ENCODE results near the gene ADNP. TPM values are rescaled to one million over a fixed set of nuclear protein-coding genes. Genes with fewer than 3 reads are reported as not detected.
"Not testable (repeated sequence)": the region's sequence is repeated elsewhere in the genome, so short reads cannot be mapped to it uniquely, and the experiment has no call there.

Gene ADNP
- 75.3 and 79.3 TPM in 2 replicates for total RNA-seq

- intact Hi-C loops (cut with micrococcal nuclease), result loop anchor here (1.0 to 10.0 kb wide), 4 partner anchors 27 to 1017 kb away; partner anchors contain the start of genes DPM1, MOCS3, PARD6B and SPATA2
Observed at GRCh38 chr20:50931306-50932015, at the start of gene ADNP. TSS of gene ADNP (minus strand) at chr20:50931437. CDS start at chr20:50903996, 27,441 bp downstream.

- intact Hi-C loops (cut with micrococcal nuclease), result loop anchor here (2.0 to 10.0 kb wide), 2 partner anchors 19 to 1175 kb away; no protein-coding TSS in a partner anchor
Observed at GRCh38 chr20:50980071-50980681, 48.9 kb upstream of the ADNP start.

GRCh38 chr20:50978533-50978932, 47.3 kb upstream of the ADNP start:
- intact Hi-C loops (cut with micrococcal nuclease), result not testable (repeated sequence)

GRCh38 chr20:50977066-50978021, 46.1 kb upstream of the ADNP start:
- intact Hi-C loops (cut with micrococcal nuclease), result no loop called here

GRCh38 chr20:50975701-50976330, 44.6 kb upstream of the ADNP start:
- intact Hi-C loops (cut with micrococcal nuclease), result no loop called here

GRCh38 chr20:50969912-50970311, 38.7 kb upstream of the ADNP start:
- intact Hi-C loops (cut with micrococcal nuclease), result no loop called here

- intact Hi-C loops (cut with micrococcal nuclease), result no loop called here
Observed at GRCh38 chr20:50969435-50969834, 38.2 kb upstream of the ADNP start.

- intact Hi-C loops (cut with micrococcal nuclease), result no loop called here
Observed at GRCh38 chr20:50968289-50968688, 37.1 kb upstream of the ADNP start.

- intact Hi-C loops (cut with micrococcal nuclease), result no loop called here
Observed at GRCh38 chr20:50967586-50967985, 36.3 kb upstream of the ADNP start.

- intact Hi-C loops (cut with micrococcal nuclease), result loop anchor here (2.0 to 5.0 kb wide), 3 partner anchors 21 to 442 kb away; partner anchors contain the start of gene PARD6B
Observed at GRCh38 chr20:50959543-50960126, 28.4 kb upstream of the ADNP start.

GRCh38 chr20:50958615-50959542, 27.6 kb upstream of the ADNP start, which contains the start of gene MOCS3:
TSS of gene MOCS3 (plus strand) at chr20:50958818. CDS start at chr20:50958843, 25 bp downstream.
- intact Hi-C loops (cut with micrococcal nuclease), result loop anchor here (1.0 to 5.0 kb wide), 6 partner anchors 28 to 442 kb away; partner anchors contain the start of genes ADNP and PARD6B

- intact Hi-C loops (cut with micrococcal nuclease), result loop anchor here (1.0 to 5.0 kb wide), 6 partner anchors 27 to 442 kb away; partner anchors contain the start of genes ADNP and PARD6B
Observed at GRCh38 chr20:50957798-50958614, 26.8 kb upstream of the ADNP start, which contains the start of gene DPM1. TSS of gene DPM1 (minus strand) at chr20:50958532. CDS start at chr20:50958523, 9 bp downstream.

GRCh38 chr20:50957276-50957675, 26.0 kb upstream of the ADNP start:
- intact Hi-C loops (cut with micrococcal nuclease), result loop anchor here (5.0 kb wide), 1 partner anchor 440 kb away; no protein-coding TSS in a partner anchor

GRCh38 chr20:50953821-50954220, 22.6 kb upstream of the ADNP start:
- intact Hi-C loops (cut with micrococcal nuclease), result no loop called here

- intact Hi-C loops (cut with micrococcal nuclease), result no loop called here
Observed at GRCh38 chr20:50953196-50953595, 22.0 kb upstream of the ADNP start.

- intact Hi-C loops (cut with micrococcal nuclease), result no loop called here
Observed at GRCh38 chr20:50948132-50948785, 17.0 kb upstream of the ADNP start.

GRCh38 chr20:50943069-50943468, 11.8 kb upstream of the ADNP start:
- intact Hi-C loops (cut with micrococcal nuclease), result no loop called here

Data from T-helper 1 cell treated with Interleukin-12 subunit alpha and Interleukin-12 subunit beta and Interleukin-4 antibody, amounts not matched to agents 30 ng/mL and 1 ng/mL, for 36 hours (primary cell).